Measurements from ENCODE around the gene HSPA6. TPM values are rescaled to one million over a fixed set of nuclear protein-coding genes. Genes with fewer than 3 reads are reported as not detected.

Gene HSPA6
- total and polyA plus RNA-seq, 2 experiments from 2014 or later: 0.50 to 13.2 TPM

- Histone ChIP-seq H3K9me3 (ENCODE audit: low read depth) (no peaks in the 10 kb centered on the region), H3K79me2 (no peaks in the 10 kb centered on the region), H3K4me1 (ENCODE audit: insufficient read depth) (no peaks in the 10 kb centered on the region), H3K36me3 (replicated peaks; ENCODE audit: insufficient read depth, low read depth) (no peaks in the 10 kb centered on the region), H3K4me3 (no peak overlapping the region), H3K4me2 (no peak overlapping the region), H3K27ac (no peak overlapping the region), H3K9me2 (replicated peaks; ENCODE audit: insufficient read depth) (no peaks in the 10 kb centered on the region), H3K27me3 (peaks cover 15% of the 10 kb centered on the region), H4K20me1 (ENCODE audit: insufficient read depth, poor library complexity, severe bottlenecking) (no peaks in the 10 kb centered on the region), H2AFZ (no peak overlapping the region)
- 81% methylated on average over 1 of the region's 1 CpG for WGBS (ENCODE audit: low lambda C conversion rate, missing lambda C conversion rate)
- TF ChIP-seq EZH2 (IDR thresholded peaks at IDR 0.05; ENCODE audit: borderline replicate concordance) (no peak), EZH2phosphoT487 (IDR thresholded peaks at IDR 0.05; ENCODE audit: low read depth, severe bottlenecking, unreplicated experiment) (no peak)
- TF ChIP-seq, protein P1, sequence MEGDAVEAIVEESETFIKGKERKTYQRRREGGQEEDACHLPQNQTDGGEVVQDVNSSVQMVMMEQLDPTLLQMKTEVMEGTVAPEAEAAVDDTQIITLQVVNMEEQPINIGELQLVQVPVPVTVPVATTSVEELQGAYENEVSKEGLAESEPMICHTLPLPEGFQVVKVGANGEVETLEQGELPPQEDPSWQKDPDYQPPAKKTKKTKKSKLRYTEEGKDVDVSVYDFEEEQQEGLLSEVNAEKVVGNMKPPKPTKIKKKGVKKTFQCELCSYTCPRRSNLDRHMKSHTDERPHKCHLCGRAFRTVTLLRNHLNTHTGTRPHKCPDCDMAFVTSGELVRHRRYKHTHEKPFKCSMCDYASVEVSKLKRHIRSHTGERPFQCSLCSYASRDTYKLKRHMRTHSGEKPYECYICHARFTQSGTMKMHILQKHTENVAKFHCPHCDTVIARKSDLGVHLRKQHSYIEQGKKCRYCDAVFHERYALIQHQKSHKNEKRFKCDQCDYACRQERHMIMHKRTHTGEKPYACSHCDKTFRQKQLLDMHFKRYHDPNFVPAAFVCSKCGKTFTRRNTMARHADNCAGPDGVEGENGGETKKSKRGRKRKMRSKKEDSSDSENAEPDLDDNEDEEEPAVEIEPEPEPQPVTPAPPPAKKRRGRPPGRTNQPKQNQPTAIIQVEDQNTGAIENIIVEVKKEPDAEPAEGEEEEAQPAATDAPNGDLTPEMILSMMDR (IDR thresholded peaks at IDR 0.05; ENCODE audit: poor library complexity): no peak
- no peak for DNase-seq (ENCODE audit: low spot score)
These were observed 26.4 kb upstream of the HSPA6 start for GRCh38 chr1:161497961-161498360.

GRCh38 chr1:161498646-161499045, 25.7 kb upstream of the HSPA6 start:
- no peaks in the 10 kb centered on the region for H3K9me2 ChIP-seq (replicated peaks; ENCODE audit: insufficient read depth)
- no peak overlapping the region for H3K4me3 ChIP-seq
- H3K27ac ChIP-seq: no peak overlapping the region
- no peaks in the 10 kb centered on the region for H4K20me1 ChIP-seq (ENCODE audit: insufficient read depth, poor library complexity, severe bottlenecking)
- no peaks in the 10 kb centered on the region for H3K79me2 ChIP-seq
- H3K36me3 ChIP-seq (replicated peaks; ENCODE audit: insufficient read depth, low read depth): no peaks in the 10 kb centered on the region
- TF ChIP-seq EZH2 (IDR thresholded peaks at IDR 0.05; ENCODE audit: borderline replicate concordance): no peak
- TF ChIP-seq, protein P1 (IDR thresholded peaks at IDR 0.05; ENCODE audit: poor library complexity): no peak
- no peak for TF ChIP-seq EZH2phosphoT487 (IDR thresholded peaks at IDR 0.05; ENCODE audit: low read depth, severe bottlenecking, unreplicated experiment)
- no peak for DNase-seq (ENCODE audit: low spot score)
- H2AFZ ChIP-seq: no peak overlapping the region
- H3K4me2 ChIP-seq: no peak overlapping the region
- H3K9me3 ChIP-seq (ENCODE audit: low read depth): no peaks in the 10 kb centered on the region
- 95% methylated on average over 2 of the region's 2 CpGs for WGBS (ENCODE audit: low lambda C conversion rate, missing lambda C conversion rate)
- H3K4me1 ChIP-seq (ENCODE audit: insufficient read depth): no peaks in the 10 kb centered on the region
- H3K27me3 ChIP-seq: peaks cover 15% of the 10 kb centered on the region

DNA sequence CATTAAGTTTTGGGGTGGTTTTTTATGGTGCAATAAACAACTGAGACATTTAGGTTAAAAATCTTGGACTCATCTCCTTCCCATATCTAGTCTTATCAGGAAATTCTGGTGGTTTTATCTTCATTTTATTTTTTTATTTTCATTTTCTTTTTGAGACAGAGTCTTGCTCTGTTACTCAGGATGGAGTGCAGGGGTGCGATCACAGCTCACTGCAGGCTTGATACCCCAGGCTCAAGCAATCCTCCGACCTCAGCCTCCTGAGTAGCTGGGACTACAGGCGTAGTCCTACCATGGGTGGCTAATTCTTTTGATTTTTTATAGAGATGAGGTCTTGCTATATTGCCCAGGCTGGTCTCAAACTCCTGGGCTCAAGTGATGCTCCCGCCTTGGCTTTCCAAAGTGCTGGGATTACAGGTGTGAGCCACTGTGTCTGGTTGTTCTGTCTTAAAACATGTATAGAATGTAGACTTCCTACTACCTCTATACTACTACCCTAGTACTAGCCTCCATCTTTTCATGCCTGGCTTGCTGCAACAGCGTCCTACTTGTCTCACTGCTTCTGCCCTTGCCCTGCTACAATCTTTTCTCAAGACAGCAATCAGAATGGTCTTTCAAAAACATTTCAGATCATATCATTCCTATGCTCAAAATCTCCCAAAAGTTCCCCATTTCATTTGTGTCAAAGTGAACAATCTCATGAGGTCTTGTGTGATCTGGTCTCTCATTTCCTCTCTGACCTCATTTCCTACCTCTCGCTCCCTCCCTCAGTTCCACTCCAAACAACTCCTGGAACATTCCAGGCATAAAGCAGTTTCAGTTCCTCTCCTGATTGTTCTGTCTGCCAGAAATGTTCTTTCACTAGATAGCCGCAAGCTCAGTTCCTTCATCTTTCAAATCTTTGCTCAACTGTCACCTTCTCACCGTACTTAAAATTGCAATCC, 25.0 kb upstream of the HSPA6 start:
- Histone ChIP-seq H3K4me2 (no peak overlapping the region), H3K27ac (no peak overlapping the region), H3K27me3 (peaks cover 15% of the 10 kb centered on the region), H3K79me2 (no peaks in the 10 kb centered on the region), H3K36me3 (replicated peaks; ENCODE audit: insufficient read depth, low read depth) (no peaks in the 10 kb centered on the region), H4K20me1 (ENCODE audit: insufficient read depth, poor library complexity, severe bottlenecking) (no peaks in the 10 kb centered on the region), H3K9me3 (ENCODE audit: low read depth) (no peaks in the 10 kb centered on the region), H3K4me3 (no peak overlapping the region), H3K4me1 (ENCODE audit: insufficient read depth) (no peaks in the 10 kb centered on the region), H2AFZ (no peak overlapping the region), H3K9me2 (replicated peaks; ENCODE audit: insufficient read depth) (no peaks in the 10 kb centered on the region)
- WGBS (ENCODE audit: low lambda C conversion rate, missing lambda C conversion rate): 88% methylated on average over 8 of the region's 8 CpGs
- DNase-seq (ENCODE audit: low spot score): no peak
- TF ChIP-seq EZH2phosphoT487 (IDR thresholded peaks at IDR 0.05; ENCODE audit: low read depth, severe bottlenecking, unreplicated experiment) (no peak), EZH2 (IDR thresholded peaks at IDR 0.05; ENCODE audit: borderline replicate concordance) (no peak)
- TF ChIP-seq, protein P1 (IDR thresholded peaks at IDR 0.05; ENCODE audit: poor library complexity): no peak
